Epithelial cell of esophagus (primary cell): ENCODE data around the gene FTO.

Experiments
- DNase-seq: peaks from one replicate; pipeline ENCODE4 v3.0.0; 2010; ENCODE audit warnings: low read depth
- H3K4me3 ChIP-seq: 2 replicates; pipeline ENCODE4 v1.5.1; 2011; ENCODE audit warnings: mild to moderate bottlenecking, low read length, control low read depth
- CTCF ChIP-seq: IDR thresholded peaks from 2 replicates; pipeline ENCODE4 v1.5.1; 2011; ENCODE audit warnings: low read depth, mild to moderate bottlenecking, low read length, control low read depth, inconsistent platforms; ENCODE audit not compliant: insufficient read depth; ENCODE audit errors: missing control alignments

Gene FTO

GRCh38 chr16:53817117-53817755 lies 113.3 kb downstream of the FTO start:
- no peak for TF ChIP-seq CTCF
- DNase-seq: peak; percentile 91
- H3K4me3 ChIP-seq: no peak overlapping the region

- no peak for TF ChIP-seq CTCF
- no peak for DNase-seq
- H3K4me3 ChIP-seq: no peak overlapping the region
Measured at GRCh38 chr16:53817812-53818550, 114.0 kb downstream of the FTO start.

GRCh38 chr16:53821487-53821886 lies 117.5 kb downstream of the FTO start:
- H3K4me3 ChIP-seq: no peak overlapping the region
- TF ChIP-seq CTCF: no peak
- peak; percentile 60 for DNase-seq

DNA sequence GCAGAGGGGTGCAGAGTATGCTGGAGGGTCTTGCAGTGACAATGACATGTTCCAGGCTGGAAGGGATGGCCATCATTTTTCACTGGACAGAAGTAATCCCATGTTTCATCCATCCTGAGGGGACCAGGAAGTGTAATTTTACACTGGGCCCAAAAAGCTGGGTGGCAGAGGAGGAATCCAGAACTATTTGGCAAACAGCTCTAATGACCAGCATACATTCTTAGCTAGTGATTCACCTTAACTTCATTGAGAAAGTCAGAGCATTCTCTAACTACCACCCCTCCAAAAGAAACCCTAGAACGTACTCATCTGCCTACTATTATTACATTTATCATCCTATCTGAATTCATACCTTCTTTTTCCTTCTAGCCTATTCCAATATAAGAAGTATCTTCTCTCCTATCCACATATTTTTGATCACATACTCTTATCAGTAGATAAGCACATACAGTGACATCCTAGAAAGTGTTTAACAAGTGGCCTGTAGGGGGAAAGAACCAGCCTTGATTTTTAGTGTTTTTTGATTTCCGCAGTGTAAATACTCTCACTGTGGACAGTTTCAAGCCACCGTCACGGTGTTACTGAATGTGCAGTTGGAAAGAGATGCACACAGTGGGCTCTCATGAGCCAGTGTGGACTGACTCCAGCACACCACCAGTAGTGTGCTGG lies 118.1 kb downstream of the FTO start:
- no peak for TF ChIP-seq CTCF
- peak; percentile 72 for DNase-seq
- no peak overlapping the region for H3K4me3 ChIP-seq

- no peak overlapping the region for H3K4me3 ChIP-seq
- no peak for DNase-seq
- TF ChIP-seq CTCF: no peak
Measured at GRCh38 chr16:53822936-53823529, 119.1 kb downstream of the FTO start.

DNA sequence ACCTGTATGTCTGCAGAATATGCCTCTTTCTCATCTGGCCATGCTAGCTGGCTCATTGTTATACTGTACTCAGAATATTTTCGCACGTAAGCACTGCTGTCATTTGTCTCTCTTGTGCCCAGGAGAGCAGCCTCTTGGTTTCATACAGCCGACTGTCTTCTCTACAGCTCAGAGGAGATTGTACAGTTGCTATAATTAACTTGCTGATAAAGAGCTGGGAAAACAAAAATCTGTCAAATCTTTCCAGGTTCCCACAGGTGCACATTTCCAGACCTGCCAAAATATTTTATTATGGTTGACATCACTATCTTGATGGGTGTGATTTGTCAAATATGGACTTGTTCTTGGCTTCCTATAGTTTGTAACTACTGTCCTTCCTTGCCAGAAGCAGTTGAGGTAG lies 122.7 kb downstream of the FTO start:
- TF ChIP-seq CTCF: no peak
- DNase-seq: no peak
- no peak overlapping the region for H3K4me3 ChIP-seq
